Measurements from ENCODE around the gene DRAM1. TPM values are rescaled to one million over a fixed set of nuclear protein-coding genes. Genes with fewer than 3 reads are reported as not detected.

The DRAM1 gene
- total RNA-seq, 1 donor from 2014 or later, result 2.4 TPM

GRCh38 chr12:101939856-101940265 is 62.5 kb downstream of the DRAM1 start:
- intact Hi-C loops (cut with micrococcal nuclease), result loop anchor here (1.0 to 5.0 kb wide), 8 partner anchors 122 to 877 kb away; partner anchors contain the start of genes NUP37 and PARPBP

DNA sequence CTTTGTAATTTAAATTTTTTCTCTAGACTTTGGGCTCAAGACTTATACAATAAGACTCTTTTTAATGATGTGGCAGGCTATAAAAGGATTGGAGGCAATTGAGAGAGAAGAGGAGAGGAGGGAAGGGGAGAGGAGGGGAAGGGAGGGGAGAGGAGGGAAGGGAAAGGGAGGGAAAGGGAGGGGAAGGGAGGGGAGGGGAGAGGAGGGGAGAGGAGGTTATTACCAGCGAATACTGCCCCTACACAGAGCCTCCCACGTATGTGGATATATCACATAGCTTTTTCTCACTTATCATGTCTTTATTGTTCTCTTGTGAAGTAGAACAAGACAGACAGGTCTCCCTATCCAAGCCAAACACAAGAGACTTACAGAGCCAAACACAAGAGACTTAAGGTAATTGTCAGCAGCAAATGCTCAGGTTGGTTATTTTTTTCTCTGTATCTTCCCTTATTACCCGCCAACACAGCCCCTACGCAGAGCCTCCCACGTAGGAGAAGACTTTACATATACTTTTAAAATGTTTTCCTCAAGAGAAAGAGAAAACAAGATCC is 63.1 kb downstream of the DRAM1 start:
- intact Hi-C loops (cut with micrococcal nuclease), result loop anchor here (1.0 to 5.0 kb wide), 3 partner anchors 360 to 877 kb away; no protein-coding TSS in a partner anchor

DNA sequence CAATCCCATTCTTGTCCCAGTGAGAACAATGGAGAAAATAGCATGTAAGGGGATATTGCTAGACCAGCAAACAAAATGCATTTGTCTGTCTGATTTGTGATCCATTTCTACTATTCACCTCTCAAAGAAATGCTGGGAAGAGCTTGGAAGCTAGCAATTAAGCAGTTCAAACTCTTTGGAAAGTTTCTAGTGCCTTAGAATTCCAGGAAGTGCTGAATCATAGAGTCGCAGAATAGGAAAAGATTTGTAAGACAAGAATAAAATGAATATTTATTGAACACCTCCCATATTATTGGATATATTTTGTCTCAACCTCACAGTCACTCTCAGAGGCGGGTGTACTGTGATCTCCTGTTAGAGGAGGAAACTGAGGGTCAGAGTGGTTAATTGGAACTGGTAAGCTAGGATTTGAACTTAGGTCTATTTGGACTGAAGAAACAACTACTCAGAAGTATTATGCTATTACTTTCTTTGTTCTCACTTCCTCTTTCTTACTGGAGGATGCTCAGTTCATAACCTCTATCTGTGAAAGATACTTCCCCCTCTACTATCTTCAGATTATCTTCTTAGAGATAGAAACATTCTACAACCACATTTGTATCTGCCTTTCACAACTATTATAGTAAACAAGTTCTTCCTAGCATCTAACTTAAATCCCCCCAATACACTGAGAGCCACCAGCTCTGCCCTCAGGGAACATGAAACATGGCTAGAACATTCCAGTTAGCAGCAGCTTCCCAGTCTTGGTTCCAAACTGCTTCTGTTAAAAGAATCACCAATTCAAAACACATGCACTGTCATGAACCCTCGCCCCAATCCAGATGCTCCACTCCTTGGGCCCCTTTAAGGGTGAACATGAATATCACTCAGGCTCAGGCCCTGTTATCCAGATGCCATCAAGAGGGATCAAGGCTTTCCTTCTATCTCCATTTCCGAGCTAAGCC is 64.2 kb downstream of the DRAM1 start:
- intact Hi-C loops (cut with micrococcal nuclease), result loop anchor here (1.0 to 5.0 kb wide), 3 partner anchors 154 to 876 kb away; no protein-coding TSS in a partner anchor

DNA sequence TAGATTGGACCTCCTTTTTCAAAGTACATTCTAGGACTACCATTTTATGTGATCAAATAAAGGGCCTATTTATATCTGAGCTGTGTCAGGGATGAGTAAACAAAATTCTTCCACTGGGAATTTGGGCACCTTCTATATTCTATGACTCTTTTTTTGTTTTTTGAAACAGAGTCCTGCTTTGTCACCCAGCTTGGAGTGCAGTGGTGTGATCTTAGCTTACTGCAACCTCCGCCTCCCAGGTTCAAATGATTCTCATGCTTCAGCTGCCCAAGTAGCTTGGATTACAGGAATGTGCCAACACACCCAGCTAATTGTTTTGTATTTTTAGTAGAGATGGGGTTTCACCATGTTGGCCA is 64.8 kb downstream of the DRAM1 start:
- intact Hi-C loops (cut with micrococcal nuclease), result loop anchor here (5.0 kb wide), 1 partner anchor 875 kb away; no protein-coding TSS in a partner anchor

DNA sequence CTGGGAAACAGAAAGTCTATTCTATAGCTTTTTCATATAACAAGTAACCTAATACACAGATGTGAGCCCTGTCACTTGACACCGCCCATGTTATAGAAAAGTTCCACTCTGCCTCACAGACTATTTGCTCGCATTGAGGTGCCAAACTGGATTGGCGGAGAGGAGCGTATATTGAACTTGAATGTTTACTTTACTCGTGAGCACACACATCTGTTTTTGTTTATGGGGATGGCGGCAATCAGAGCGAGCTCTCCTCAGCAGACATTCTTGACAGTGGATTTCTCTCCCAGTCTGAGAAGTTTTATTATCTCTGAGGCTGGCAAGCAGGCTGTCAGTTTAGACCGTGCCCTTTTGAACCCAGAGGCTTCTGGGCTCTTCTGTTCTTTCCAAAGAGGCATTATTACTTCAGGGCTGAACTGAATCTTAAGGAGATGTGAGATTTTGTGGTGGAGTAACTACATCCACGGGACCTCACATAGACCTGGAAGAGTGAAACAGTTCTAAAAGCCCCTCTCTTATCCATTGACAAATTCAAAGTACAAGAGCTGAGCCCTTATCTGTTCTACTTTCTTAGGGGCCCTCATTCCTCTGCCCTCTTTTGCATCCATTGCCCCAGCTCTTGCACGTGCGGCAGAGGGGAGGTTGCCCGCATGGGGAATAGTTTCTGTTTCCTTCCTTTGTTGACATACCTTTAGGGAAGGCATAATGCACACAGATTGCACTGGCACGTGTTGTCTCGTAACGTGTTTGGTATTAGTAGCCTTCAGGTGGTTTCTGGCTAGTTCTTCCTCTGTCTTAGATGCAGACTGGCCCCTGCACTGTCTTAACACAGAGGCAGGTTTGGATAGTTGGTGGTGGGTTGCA is 68.2 kb downstream of the DRAM1 start:
- intact Hi-C loops (cut with micrococcal nuclease), result no loop called here

- intact Hi-C loops (cut with micrococcal nuclease), result no loop called here
Observed at GRCh38 chr12:101946233-101946611, 68.8 kb downstream of the DRAM1 start.

GRCh38 chr12:101947316-101947715 is 69.9 kb downstream of the DRAM1 start:
- intact Hi-C loops (cut with micrococcal nuclease), result no loop called here

DNA sequence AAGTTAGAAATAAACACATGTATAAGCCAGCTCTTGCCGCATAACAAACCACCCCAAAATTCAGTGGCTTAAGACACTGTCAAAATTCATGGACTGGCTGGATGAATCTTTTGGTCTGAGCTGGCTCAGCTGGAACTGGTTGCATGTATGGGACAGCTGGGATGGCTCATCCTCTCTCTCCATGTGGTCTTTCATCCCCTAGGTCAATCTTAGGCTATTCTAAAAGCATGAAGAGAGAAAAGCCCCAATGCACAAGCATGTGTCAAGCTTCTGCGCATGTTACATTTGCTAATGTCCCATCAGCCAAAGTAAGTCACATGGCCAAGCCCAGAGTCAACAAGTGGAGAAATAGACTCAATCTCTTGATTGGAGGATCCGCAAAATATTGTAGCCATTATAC is 71.0 kb downstream of the DRAM1 start:
- intact Hi-C loops (cut with micrococcal nuclease), result no loop called here

- intact Hi-C loops (cut with micrococcal nuclease), result no loop called here
Observed at GRCh38 chr12:101951002-101951670, 73.8 kb downstream of the DRAM1 start.

DNA sequence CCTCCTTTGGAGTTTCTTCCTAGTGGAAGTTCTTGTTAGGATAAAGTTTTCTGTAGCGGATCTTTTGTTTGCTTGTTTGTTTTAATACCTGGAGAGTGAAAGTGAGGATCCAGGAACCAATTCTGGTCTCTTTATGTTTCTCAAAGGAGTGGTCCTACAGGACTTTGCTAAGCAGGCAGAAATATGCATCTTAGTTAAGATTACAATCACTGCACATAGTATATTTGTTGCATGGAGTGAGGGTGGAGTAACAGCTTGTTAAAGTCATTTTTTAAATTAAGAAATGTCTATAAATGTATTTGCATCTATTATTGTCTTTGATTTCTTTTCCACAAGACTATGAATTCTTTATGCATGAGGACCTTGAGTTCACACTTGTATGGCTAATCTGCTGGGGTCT is 76.7 kb downstream of the DRAM1 start:
- intact Hi-C loops (cut with micrococcal nuclease), result no loop called here

DNA sequence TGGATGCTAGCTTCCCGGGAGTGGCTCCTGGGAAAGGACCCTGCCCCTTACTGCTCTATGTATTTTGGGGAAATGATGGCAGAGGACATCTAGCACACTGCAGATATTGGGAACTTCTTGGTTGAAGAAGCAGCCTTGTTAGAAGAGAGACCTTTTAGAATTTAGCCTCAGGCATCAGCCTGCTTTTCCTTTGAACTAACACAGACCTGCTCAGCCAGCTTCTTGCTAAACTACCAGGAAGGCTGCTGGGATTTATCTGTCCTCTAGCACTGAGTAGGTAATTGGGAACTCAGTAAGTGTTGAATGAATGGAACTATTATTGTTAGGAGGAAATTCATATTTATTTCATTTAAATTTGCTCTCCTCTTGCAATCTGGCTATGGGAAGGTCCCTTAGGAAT is 77.3 kb downstream of the DRAM1 start:
- intact Hi-C loops (cut with micrococcal nuclease), result no loop called here

- intact Hi-C loops (cut with micrococcal nuclease), result no loop called here
Observed at GRCh38 chr12:101957252-101957959, 80.0 kb downstream of the DRAM1 start.

DNA sequence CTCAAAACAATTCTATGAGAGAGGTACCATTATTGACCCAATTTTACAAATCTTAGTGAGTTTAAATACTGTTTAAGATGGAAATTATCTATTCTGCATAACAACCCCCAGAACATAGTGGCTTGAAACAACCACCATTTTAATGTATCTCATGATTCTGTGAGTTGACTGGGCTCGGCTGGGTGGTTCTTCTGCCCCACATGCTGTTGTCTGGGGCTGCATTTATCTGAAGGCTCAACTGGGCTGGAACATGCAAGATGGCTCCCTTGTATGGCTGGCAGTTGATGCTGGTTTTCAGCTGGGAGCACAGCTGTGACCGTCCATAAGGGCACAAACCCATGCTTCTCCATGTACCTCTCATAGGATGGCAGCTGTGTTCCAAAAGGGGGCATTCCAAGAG is 82.2 kb downstream of the DRAM1 start:
- intact Hi-C loops (cut with micrococcal nuclease), result no loop called here

DNA sequence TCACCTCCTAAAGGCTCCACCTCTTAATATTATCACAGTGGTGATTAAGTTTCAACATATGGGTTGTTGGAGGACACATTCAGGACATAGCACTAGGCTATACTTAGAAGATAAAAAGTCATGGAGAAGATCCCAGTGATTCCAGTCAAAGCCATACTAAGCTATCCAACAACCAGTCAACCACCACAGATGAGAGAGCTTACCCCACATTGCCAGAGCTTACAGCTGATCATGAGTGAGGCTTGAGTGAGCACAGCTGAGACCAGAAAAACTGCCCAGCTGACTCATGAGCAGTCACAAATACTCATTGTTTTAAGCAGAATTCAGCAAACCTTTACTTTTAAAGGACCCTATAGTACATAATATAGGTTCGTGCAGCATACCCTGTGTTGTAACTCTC is 85.1 kb downstream of the DRAM1 start:
- intact Hi-C loops (cut with micrococcal nuclease), result no loop called here

DNA sequence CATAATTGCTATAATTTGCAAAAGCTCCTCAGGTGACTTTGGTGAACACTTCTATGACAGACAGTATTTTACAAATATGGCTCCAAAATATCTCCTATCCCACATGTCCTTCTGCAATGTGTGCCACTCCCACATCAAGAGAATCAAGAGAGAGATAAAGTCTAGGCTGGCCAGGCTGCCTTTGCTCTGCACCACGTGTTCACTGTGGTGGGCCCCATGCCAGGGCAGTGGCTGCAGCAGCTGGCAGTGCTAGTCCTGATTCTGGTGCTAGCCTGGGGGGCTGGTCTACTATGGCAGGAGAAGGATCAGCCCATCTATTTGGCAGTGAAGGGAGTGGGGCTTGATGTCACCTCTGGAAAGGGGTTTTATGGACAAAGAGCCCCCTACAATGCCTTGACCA is 86.3 kb downstream of the DRAM1 start:
- intact Hi-C loops (cut with micrococcal nuclease), result no loop called here

DNA sequence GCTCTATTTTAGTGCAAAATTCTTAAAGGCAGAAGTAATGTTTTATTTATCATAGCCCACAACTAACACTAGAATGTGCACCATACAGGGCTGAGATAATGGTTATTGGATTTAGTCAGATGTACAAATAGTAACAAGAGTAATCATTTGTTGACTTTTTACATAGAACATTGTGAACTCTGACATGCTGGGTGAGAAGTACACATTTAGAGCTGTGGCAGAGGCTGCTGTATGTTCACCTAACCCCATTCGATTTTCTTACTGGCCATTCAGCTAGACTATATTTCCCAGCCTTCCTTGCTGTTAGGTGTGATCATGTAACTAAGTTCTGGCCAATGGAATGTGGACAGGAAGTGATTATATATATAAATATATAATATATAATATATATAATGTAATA is 89.1 kb downstream of the DRAM1 start:
- intact Hi-C loops (cut with micrococcal nuclease), result no loop called here

DNA sequence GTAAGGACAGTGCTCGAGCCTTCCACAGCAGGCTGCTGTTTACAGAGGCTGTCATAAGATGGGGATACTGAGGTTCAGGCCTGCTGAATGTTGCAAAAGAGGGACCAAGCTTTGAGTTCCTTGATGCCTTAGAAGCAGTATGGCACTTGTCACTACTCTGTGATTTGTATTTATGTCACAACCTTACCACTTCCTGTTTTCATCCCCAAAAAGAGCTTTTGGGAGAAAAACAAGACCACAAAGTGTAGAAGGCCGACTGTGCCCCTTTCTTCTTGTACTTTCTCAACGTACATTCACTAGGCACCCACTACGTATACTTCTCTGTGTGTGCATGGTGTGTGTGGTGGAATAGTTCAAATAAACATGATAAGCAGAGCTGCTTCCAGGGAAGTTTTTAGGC is 90.1 kb downstream of the DRAM1 start:
- intact Hi-C loops (cut with micrococcal nuclease), result no loop called here

GRCh38 chr12:101968770-101969169 is 91.4 kb downstream of the DRAM1 start:
- intact Hi-C loops (cut with micrococcal nuclease), result no loop called here

All from T-helper 2 cell treated with Interferon-gamma antibody and Interleukin-4, amounts not matched to agents 100 ng/mL and 5 ng/mL, for 36 hours (primary cell).